Measurements from ENCODE around the gene SBNO2.
"Not testable (repeated sequence)": the region's sequence is repeated elsewhere in the genome, so short reads cannot be mapped to it uniquely, and the experiment has no call there.

SBNO2 gene

GRCh38 chr19:1116726-1117581 lies 57.1 kb downstream of the SBNO2 start:
- no peak for DNase-seq

- no peak for DNase-seq
Measured at GRCh38 chr19:1115646-1116420, 58.2 kb downstream of the SBNO2 start.

GRCh38 chr19:1114728-1115127 lies 59.3 kb downstream of the SBNO2 start:
- DNase-seq = not testable (repeated sequence)

GRCh38 chr19:1113986-1114483 lies 60.0 kb downstream of the SBNO2 start:
- DNase-seq = no peak

GRCh38 chr19:1113030-1113985 lies 60.8 kb downstream of the SBNO2 start:
- DNase-seq = peak; percentile 91

- no peak for DNase-seq
Measured at GRCh38 chr19:1112268-1113029, 61.6 kb downstream of the SBNO2 start.

GRCh38 chr19:1111641-1112267 lies 62.3 kb downstream of the SBNO2 start:
- DNase-seq = no peak

GRCh38 chr19:1110809-1111640 lies 63.0 kb downstream of the SBNO2 start:
- DNase-seq = peak; percentile 51

- DNase-seq = no peak
Measured at GRCh38 chr19:1109697-1110671, 64.1 kb downstream of the SBNO2 start.

- DNase-seq = no peak
Measured at GRCh38 chr19:1109032-1109551, 65.0 kb downstream of the SBNO2 start.

GRCh38 chr19:1108291-1109031 lies 65.6 kb downstream of the SBNO2 start:
- no peak for DNase-seq

GRCh38 chr19:1107661-1108261 lies 66.3 kb downstream of the SBNO2 start:
- no peak for DNase-seq

- DNase-seq = no peak
Measured at GRCh38 chr19:1106841-1107660, 67.0 kb downstream of the SBNO2 start.

GRCh38 chr19:1105873-1106840 lies 67.9 kb downstream of the SBNO2 start:
- no peak for DNase-seq

Data from retina (tissue), 1 donor.